Fibroblast of villous mesenchyme (primary cell): ENCODE measurements around the gene MSI2. TPM values are rescaled to one million over a fixed set of nuclear protein-coding genes. Genes with fewer than 3 reads are reported as not detected.

Source experiments
- DNase-seq: peaks from one replicate; pipeline ENCODE4 v3.0.0-alpha.2; 2010; ENCODE audit warnings: low read depth
- H3K4me3 ChIP-seq: 2 replicates; pipeline ENCODE4 v1.5.1; 2011; ENCODE audit warnings: low read depth, mild to moderate bottlenecking, low read length
- CTCF ChIP-seq: IDR thresholded peaks from 2 replicates; pipeline ENCODE4 v1.5.1; 2012; ENCODE audit warnings: low read depth, mild to moderate bottlenecking, low read length; ENCODE audit not compliant: insufficient read depth
- total RNA-seq: library from RNA; depleted of rRNA; stranded (reverse); fragments of >200 nt; gene quantifications from 2 replicates; pipeline ENCODE4 v1.2.3, GENCODE V29; 2012

The MSI2 gene
- total RNA-seq, 1 donor: 50.1 TPM

GRCh38 chr17:57517632-57518456 lies 261.5 kb downstream of the MSI2 start:
- no peak for TF ChIP-seq CTCF
- DNase-seq: no peak
- H3K4me3 ChIP-seq: no peak overlapping the region

- TF ChIP-seq CTCF: no peak
- DNase-seq: peak; percentile 68
- no peak overlapping the region for H3K4me3 ChIP-seq
Measured at GRCh38 chr17:57518587-57519581, 262.6 kb downstream of the MSI2 start.

DNA sequence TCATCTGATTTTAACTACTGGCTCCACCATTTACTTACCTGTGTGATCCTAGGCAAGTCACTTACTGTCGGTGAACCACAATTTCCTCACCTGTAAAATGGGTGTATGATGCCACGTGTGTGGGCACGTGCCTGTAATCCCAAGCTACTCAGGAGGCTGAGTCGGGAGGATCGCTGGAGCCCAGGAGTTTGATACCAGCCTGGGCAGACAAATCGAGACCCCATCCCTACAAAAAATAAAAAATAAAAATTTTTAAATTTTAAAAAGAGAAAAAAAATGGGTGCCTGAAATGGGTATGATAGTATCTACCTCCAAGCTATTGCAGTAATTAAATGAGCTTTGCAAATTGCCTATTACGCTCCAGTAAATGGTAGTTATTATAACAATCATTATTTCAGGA lies 263.5 kb downstream of the MSI2 start:
- no peak for TF ChIP-seq CTCF
- DNase-seq: no peak
- no peak overlapping the region for H3K4me3 ChIP-seq

DNA sequence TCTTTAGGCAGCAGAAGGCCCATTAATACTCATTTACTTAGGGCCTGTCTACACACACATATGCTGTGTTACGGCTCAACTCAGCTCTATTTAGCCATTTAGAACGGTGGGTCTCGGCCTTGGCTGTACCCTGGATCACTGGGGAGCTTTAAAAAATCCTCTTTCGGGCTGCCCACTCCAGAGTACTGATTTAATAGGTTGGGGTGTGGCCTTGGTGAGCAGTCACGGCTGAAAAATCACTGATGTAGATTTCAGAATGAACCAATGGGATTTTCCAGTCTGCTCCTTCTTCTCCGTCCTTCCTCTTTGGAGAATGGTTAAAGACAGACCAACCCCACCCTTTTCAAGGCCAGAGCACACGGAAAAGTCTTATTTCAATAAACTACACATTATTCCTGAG lies 265.3 kb downstream of the MSI2 start:
- TF ChIP-seq CTCF: no peak
- no peak overlapping the region for H3K4me3 ChIP-seq
- DNase-seq: no peak

GRCh38 chr17:57522042-57523005 lies 266.0 kb downstream of the MSI2 start:
- DNase-seq: no peak
- no peak overlapping the region for H3K4me3 ChIP-seq
- no peak for TF ChIP-seq CTCF
